H1 (cell line): Measurements from ENCODE around the gene SCGB1A1. TPM values are rescaled to one million over a fixed set of nuclear protein-coding genes. Genes with fewer than 3 reads are reported as not detected.

Source experiments
- CHD1 ChIP-seq: IDR thresholded peaks from 2 replicates; pipeline ENCODE4 v1.6.1; 2012; ENCODE audit warnings: low read depth, low read length, improper control_type of control experiment
- FOSL1 ChIP-seq: IDR thresholded peaks from 2 replicates; pipeline ENCODE4 v1.6.1; 2011; ENCODE audit warnings: mild to moderate bottlenecking, low read depth, low read length, moderate library complexity; ENCODE audit not compliant: insufficient read depth
- HDAC6 ChIP-seq: IDR thresholded peaks from one replicate; pipeline ENCODE4 v1.7.1; 2012; ENCODE audit warnings: low read depth, mild to moderate bottlenecking, inconsistent platforms, low read length, moderate library complexity
- JUND ChIP-seq: IDR thresholded peaks from 2 replicates; pipeline ENCODE4 v1.6.1; 2011; ENCODE audit warnings: mild to moderate bottlenecking, improper control_type of control experiment, low read length
- PHF8 ChIP-seq: fragments of 200-600 bp; sonication (generic); conservative IDR thresholded peaks from 2 replicates; pipeline ENCODE4 v1.7.1; 2012; ENCODE audit warnings: low read depth, mild to moderate bottlenecking, inconsistent platforms, low read length, moderate library complexity
- SP4 ChIP-seq: IDR thresholded peaks from 2 replicates; pipeline ENCODE4 v1.6.1; 2012; ENCODE audit warnings: low read length, inconsistent platforms
- SRF ChIP-seq: IDR thresholded peaks from 2 replicates; pipeline ENCODE4 v1.6.1; 2011; ENCODE audit warnings: mild to moderate bottlenecking, low read depth, low read length, moderate library complexity
- polyA plus RNA-seq, 7 experiments: library from polyadenylated mRNA; depleted of rRNA in 3 of 7; stranded (reverse) in 5 of 7; unstranded in 2 of 7; fragments of >200 nt in 5 of 7; fragments of 200-250 nt in 2 of 7; gene quantifications; 1 replicate in 5 of 7; 2 replicates in 1 of 7; 4 replicates in 1 of 7; pipeline versions ENCODE4 v1.2.1 to v1.2.3, GENCODE V29; 2011 to 2013; ENCODE audit warnings: missing spikeins in 2 of 7, mixed read lengths in 2 of 7
- total RNA-seq: library from RNA; stranded (reverse); fragmentation: NEBNext Ultra II Directional; extraction: Animal tissue kit (Norgen Biotek cat#: 25700); gene quantifications from 2 replicates; pipeline ENCODE4 v1.2.1, GENCODE V29; 2021

The SCGB1A1 gene
- total and polyA plus RNA-seq, 2 of the 8 experiments (the other 6 are each of a cell fraction or from before 2014, with no cell fraction given): not detected

- no peak for TF ChIP-seq HDAC6
- TF ChIP-seq PHF8: no peak
- TF ChIP-seq SP4: no peak
- TF ChIP-seq CHD1: no peak
- TF ChIP-seq SRF: no peak
- TF ChIP-seq JUND: no peak
- no peak for TF ChIP-seq FOSL1
- TF ChIP-seq, all 59 proteins: peak for 0
Observed at GRCh38 chr11:62374801-62375200, 44.0 kb upstream of the SCGB1A1 start (continued).
